RWPE1 (cell line): ENCODE results near the gene WDR7.

Experiments used
- CTCF ChIA-PET: fragments of 350-600 bp; sonication (Branson Sonifier 250); formaldehyde crosslinking; extraction: SDS; loops from one replicate; lab custom pipeline; 2021; lab: Yijun Ruan, JAX
- POLR2A ChIA-PET: fragments of 400-600 bp; formaldehyde crosslinking; extraction: SDS; loops from one replicate; lab custom pipeline; 2020; ENCODE audit warnings: antibody characterized with exemption; ENCODE audit not compliant: low non-redundant PET; lab: Yijun Ruan, JAX
- DNase-seq: peaks from one replicate; pipeline ENCODE4 v3.0.0; 2012; ENCODE audit warnings: low spot score
- H3K27ac ChIP-seq: fragments of 450-650 bp; 2 replicates; pipeline ENCODE4 v1.5.1; 2017
- CTCF ChIP-seq: fragments of 450-650 bp; conservative IDR thresholded peaks from 2 replicates; pipeline ENCODE4 v1.5.1; 2017; ENCODE audit warnings: low read depth, mild to moderate bottlenecking

Gene WDR7

GRCh38 chr18:56637176-56637575 is 14.0 kb upstream of the WDR7 start:
- H3K27ac ChIP-seq, result no peak overlapping the region
- no peak for DNase-seq
- CTCF ChIA-PET, result no interaction called here
- POLR2A ChIA-PET, result no interaction called here
- TF ChIP-seq CTCF, result no peak

GRCh38 chr18:56637711-56638231 is 13.4 kb upstream of the WDR7 start:
- no peak for TF ChIP-seq CTCF
- peak; percentile 3 for DNase-seq
- peak overlapping the region; percentile 92 for H3K27ac ChIP-seq
- ChIA-PET CTCF (interaction anchor here (0.6 to 0.7 kb wide), 2 partner anchors 996 to 1309 kb away, joined by 3 read pairs; no protein-coding TSS in a partner anchor), POLR2A (no interaction called here)

- peak; percentile 89 for DNase-seq
- H3K27ac ChIP-seq, result peak within 1 kb of the TSS; percentile 92
- no peak for TF ChIP-seq CTCF
- CTCF ChIA-PET, result interaction anchor here (0.6 to 0.7 kb wide), 2 partner anchors 996 to 1308 kb away, joined by 3 read pairs; no protein-coding TSS in a partner anchor
- POLR2A ChIA-PET, result no interaction called here
Measured at GRCh38 chr18:56638232-56639103, 12.7 kb upstream of the WDR7 start, which contains the start of gene TXNL1. TSS of gene TXNL1 (minus strand) at chr18:56638592. CDS start at chr18:56638440, 152 bp downstream.

GRCh38 chr18:56639104-56639381 is 12.1 kb upstream of the WDR7 start:
- peak overlapping the region; percentile 92 for H3K27ac ChIP-seq
- POLR2A ChIA-PET, result no interaction called here
- no peak for DNase-seq
- TF ChIP-seq CTCF, result no peak
- CTCF ChIA-PET, result no interaction called here

- ChIA-PET POLR2A (interaction anchor here (0.8 kb wide), 1 partner anchor 32 kb away, joined by 7 read pairs; no protein-coding TSS in a partner anchor), CTCF (no interaction called here)
- H3K27ac ChIP-seq, result no peak overlapping the region
- DNase-seq, result no peak
- no peak for TF ChIP-seq CTCF
Measured at GRCh38 chr18:56639571-56639970, 11.6 kb upstream of the WDR7 start.

GRCh38 chr18:56641714-56642337 is 9.3 kb upstream of the WDR7 start:
- ChIA-PET POLR2A (no interaction called here), CTCF (no interaction called here)
- no peak overlapping the region for H3K27ac ChIP-seq
- TF ChIP-seq CTCF, result no peak
- no peak for DNase-seq
